Tibial nerve (tissue), 4 donors: ENCODE results near the gene ZBTB8B. TPM values are rescaled to one million over a fixed set of nuclear protein-coding genes. Genes with fewer than 3 reads are reported as not detected.
"Not testable (repeated sequence)": the region's sequence is repeated elsewhere in the genome, so short reads cannot be mapped to it uniquely, and the experiment has no call there.

ENCODE experiments used
- DNase-seq, 2 donors: peaks; one replicate each; pipeline ENCODE4 v3.0.0-alpha.2; 2019; ENCODE audit warnings: low spot score in 2 of 2
- H3K27ac ChIP-seq, 4 donors: fragments of 200-600 bp; sonication (generic) in 3 of 4; one replicate each; pipeline ENCODE4 v1.5.1; 2017 to 2019; ENCODE audit warnings: mild to moderate bottlenecking in 1 of 4
- H3K27me3 ChIP-seq, 2 donors: fragments of 200-600 bp; sonication (generic) in 1 of 2; one replicate each; pipeline versions ENCODE4 v1.5.1 to v1.6.0; 2017 to 2019
- H3K36me3 ChIP-seq, 3 donors: fragments of 200-600 bp; sonication (generic); one replicate each; pipeline ENCODE4 v1.5.1; 2018 to 2019
- H3K4me1 ChIP-seq, 4 donors: fragments of 200-600 bp; sonication (generic) in 3 of 4; one replicate each; pipeline ENCODE4 v1.5.1; 2017 to 2019
- H3K4me3 ChIP-seq, 4 donors: fragments of 200-600 bp; sonication (generic) in 3 of 4; one replicate each; pipeline ENCODE4 v1.5.1; 2017 to 2019; ENCODE audit warnings: mild to moderate bottlenecking in 1 of 4, moderate library complexity in 1 of 4
- H3K9me3 ChIP-seq, 4 donors: fragments of 200-600 bp; sonication (generic) in 3 of 4; one replicate each; pipeline ENCODE4 v1.5.1; 2017 to 2019
- EP300 ChIP-seq, 2 donors: sonication (generic); formaldehyde crosslinking; IDR thresholded peaks; one replicate each; pipeline ENCODE4 v1.6.1; 2017; ENCODE audit warnings: antibody characterized with exemption in 2 of 2, mild to moderate bottlenecking in 1 of 2
- POLR2A ChIP-seq, 2 donors: fragments of 450-650 bp; IDR thresholded peaks; one replicate each; pipeline ENCODE4 v1.6.1; 2017; ENCODE audit warnings: antibody characterized with exemption in 2 of 2, mild to moderate bottlenecking in 2 of 2, moderate library complexity in 2 of 2
- WGBS, 2 donors: methylation state at CpG; one replicate each; pipeline ENCODE4 v1.1.5; 2018; 5-methylcytosine and 5-hydroxymethylcytosine counted together
- total RNA-seq, 4 donors: library from RNA; depleted of rRNA; stranded (reverse); fragments of >200 nt; gene quantifications; one replicate each; pipeline ENCODE4 v1.1.0, GENCODE V29; 2016
- TF ChIP-seq, protein P1 (sequence below), 5 experiments: fragments of 200-600 bp in 3 of 5; fragments of 450-650 bp in 2 of 5; sonication (generic) in 3 of 5; IDR thresholded peaks; one replicate each; pipeline ENCODE4 v1.5.1; 2016 to 2019; ENCODE audit warnings: antibody characterized with exemption in 5 of 5, mild to moderate bottlenecking in 3 of 5, moderate library complexity in 2 of 5

ZBTB8B gene
- total RNA-seq, 4 donors from 2014 or later: 0.21 TPM; not detected in 3

DNA sequence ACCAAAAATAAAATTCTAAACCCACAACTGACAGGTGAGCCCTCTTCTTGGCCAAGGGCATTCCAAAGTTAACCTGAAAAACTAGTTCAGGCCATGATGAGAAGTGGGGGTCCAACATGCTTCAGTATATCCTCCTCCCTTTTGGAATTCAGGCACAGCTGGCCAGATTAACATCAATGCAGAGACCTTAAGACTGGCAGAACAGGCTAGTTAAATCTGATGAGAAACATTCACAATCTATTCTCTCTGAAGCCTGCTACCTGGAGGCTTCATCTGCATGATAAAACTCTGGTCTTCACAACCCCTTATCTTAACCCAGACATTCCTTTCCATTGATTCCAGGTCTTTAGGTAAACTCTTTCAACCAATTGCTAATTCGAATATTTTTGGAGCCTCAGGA lies 26.7 kb upstream of the ZBTB8B start:
- Histone ChIP-seq H3K9me3 (peaks cover 0 to 7% (median 0%) of the 10 kb centered on the region in 4 donors), H3K27ac (no peak overlapping the region)

DNA sequence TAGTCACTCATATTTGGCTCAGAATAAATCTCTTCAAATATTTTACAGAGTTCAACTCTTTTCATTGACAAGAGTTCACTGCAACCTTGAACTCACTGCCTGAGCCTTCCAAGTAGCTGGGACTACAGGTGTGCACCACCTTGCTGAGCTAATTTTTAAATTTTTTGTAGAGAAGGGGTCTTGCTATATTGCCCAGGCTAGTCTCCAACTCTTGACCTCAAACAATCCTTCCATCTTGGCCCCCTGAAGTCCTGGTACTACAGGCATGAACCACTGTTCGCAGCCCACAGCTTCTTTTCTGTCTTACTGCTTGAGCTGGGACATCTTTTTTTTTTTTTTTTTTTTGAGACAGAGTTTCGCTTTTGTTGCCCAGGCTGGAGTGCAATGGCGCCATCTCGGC lies 26.1 kb upstream of the ZBTB8B start:
- WGBS, 2 donors: 91 to 95% methylated on average over 4 of the region's 4 CpGs
- H3K36me3 ChIP-seq, H3K4me1 ChIP-seq, DNase-seq, H3K9me3 ChIP-seq, H3K27ac ChIP-seq, H3K4me3 ChIP-seq: not testable (repeated sequence)
- H3K27me3 ChIP-seq: peaks cover 0 to 21% of the 10 kb centered on the region in 2 donors

More for the DNA sequence above, 26.7 kb upstream of the ZBTB8B start:
- Histone ChIP-seq H3K4me3 (no peak overlapping the region), H3K4me1 (no peaks in the 10 kb centered on the region), H3K27me3 (peaks cover 0 to 25% of the 10 kb centered on the region in 2 donors), H3K36me3 (no peaks in the 10 kb centered on the region)
- TF ChIP-seq EP300 (IDR thresholded peaks at IDR 0.05): no peak
- TF ChIP-seq POLR2A (IDR thresholded peaks at IDR 0.05): no peak
- TF ChIP-seq, protein P1, sequence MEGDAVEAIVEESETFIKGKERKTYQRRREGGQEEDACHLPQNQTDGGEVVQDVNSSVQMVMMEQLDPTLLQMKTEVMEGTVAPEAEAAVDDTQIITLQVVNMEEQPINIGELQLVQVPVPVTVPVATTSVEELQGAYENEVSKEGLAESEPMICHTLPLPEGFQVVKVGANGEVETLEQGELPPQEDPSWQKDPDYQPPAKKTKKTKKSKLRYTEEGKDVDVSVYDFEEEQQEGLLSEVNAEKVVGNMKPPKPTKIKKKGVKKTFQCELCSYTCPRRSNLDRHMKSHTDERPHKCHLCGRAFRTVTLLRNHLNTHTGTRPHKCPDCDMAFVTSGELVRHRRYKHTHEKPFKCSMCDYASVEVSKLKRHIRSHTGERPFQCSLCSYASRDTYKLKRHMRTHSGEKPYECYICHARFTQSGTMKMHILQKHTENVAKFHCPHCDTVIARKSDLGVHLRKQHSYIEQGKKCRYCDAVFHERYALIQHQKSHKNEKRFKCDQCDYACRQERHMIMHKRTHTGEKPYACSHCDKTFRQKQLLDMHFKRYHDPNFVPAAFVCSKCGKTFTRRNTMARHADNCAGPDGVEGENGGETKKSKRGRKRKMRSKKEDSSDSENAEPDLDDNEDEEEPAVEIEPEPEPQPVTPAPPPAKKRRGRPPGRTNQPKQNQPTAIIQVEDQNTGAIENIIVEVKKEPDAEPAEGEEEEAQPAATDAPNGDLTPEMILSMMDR (IDR thresholded peaks at IDR 0.05): no peak
- DNase-seq: no peak
- WGBS, 2 donors: 53 to 56% methylated on average over 1 of the region's 1 CpG

DNA sequence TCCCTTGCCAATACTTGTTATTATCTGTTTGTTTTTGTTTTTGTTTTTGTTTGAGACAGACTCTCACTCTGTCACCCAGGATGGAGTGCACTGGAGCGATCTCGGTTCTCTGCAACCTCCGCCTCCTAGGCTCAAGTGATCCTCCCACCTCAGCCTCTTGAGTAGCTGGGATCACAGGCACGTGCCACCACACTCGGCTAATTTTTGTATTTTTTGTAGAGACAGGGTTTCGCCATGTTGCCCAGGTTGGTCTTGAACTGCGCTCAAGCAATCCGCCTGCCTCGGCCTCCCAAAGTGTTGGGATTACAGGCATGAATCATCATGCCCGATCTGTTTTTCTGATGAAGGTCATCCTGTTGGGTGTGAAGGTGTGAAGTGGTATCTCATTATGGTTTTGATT lies 23.4 kb upstream of the ZBTB8B start:
- H3K4me3 ChIP-seq, H3K27ac ChIP-seq, H3K4me1 ChIP-seq, H3K36me3 ChIP-seq, H3K9me3 ChIP-seq, DNase-seq: not testable (repeated sequence)
- H3K27me3 ChIP-seq: peaks cover 0 to 27% of the 10 kb centered on the region in 2 donors
- 94% methylated on average over 10 of the region's 10 CpGs for WGBS, 2 donors

DNA sequence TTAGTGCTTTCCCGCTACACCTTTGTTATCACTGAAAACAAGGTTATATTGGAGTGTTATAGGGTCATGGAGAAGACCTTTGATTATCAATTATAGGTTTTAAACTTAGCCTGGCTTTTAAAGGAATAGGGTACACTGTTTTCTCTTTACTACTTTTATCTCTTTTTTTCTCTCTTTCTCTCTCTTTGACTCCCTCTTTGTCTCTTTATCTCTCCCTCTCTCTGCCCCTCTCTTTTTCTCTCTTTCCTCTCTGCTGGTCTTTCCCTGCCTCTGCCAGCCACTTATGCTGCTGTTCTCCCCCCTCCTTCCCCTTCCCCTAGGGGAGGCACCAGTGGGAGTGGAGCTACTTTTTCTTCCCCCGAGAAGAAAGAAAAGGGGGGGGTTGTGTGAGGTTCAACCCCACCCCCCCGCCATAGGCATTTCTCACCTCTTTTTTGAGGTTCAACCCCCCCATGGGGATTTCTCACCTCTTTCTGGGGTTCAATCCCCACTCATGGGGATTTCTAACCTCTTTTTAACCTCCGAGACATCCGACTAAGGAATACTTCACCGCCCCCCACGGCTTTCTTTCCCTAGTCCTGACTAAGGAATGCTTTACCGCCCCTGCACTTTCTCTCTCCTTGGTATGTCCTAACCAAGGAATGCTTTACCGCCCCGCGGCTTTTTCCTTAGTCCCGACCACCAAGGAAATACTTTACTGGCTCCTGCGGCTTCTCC lies 17.2 kb upstream of the ZBTB8B start:
- H3K4me1 ChIP-seq: peaks cover 0 to 6% (median 0%) of the 10 kb centered on the region in 4 donors
- no peak for DNase-seq
- H3K4me3 ChIP-seq: peak overlapping the region in 2 of 4 donors; percentile 3 to 35
- H3K27ac ChIP-seq: no peak overlapping the region
- peaks cover 0 to 8% of the 10 kb centered on the region in 2 donors for H3K27me3 ChIP-seq
- H3K9me3 ChIP-seq: peaks cover 0 to 19% (median 1%) of the 10 kb centered on the region in 4 donors
- TF ChIP-seq EP300 (IDR thresholded peaks at IDR 0.05) (no peak), POLR2A (IDR thresholded peaks at IDR 0.05) (no peak)
- TF ChIP-seq, protein P1 (IDR thresholded peaks at IDR 0.05): no peak
- WGBS, 2 donors: 19 to 26% methylated on average over 13 of the region's 13 CpGs
- no peaks in the 10 kb centered on the region for H3K36me3 ChIP-seq

DNA sequence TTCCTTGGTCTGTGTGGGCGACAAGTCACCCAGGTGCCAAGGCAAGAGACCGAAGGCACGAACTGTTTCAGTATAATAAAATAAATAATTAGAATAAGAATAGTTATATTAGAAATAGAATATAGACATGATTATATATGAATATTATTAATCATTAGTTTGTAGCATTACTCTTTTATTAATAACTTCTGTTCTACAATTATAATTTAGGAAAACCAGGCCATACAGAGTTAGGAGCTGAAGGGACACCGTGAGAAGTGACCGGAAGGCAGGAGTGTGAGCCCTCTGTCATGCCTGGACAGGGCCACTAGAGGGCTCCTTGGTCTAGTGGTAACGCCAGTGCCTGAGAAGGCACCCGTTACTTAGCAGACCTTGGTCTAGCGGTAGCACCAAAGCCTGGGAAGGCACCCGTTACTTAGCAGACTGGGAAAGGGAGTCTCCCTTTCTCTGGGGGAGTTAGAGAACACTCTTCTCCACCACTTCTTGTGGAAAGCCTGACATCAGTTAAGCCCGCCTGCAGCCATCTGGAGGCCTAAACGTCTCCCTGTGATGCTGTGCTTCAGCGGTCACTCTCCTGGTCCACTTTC lies 16.6 kb upstream of the ZBTB8B start:
- TF ChIP-seq, protein P1 (IDR thresholded peaks at IDR 0.05): peak; percentile 63 to 90 (median 81)
- not testable (repeated sequence) for H3K36me3 ChIP-seq, H3K4me1 ChIP-seq, H3K27me3 ChIP-seq, H3K27ac ChIP-seq
- peak; percentile 65 to 83 for DNase-seq
- WGBS, 2 donors: 32 to 38% methylated on average over 12 of the region's 12 CpGs
- peak overlapping the region in 2 of 4 donors; percentile 3 to 35 for H3K4me3 ChIP-seq
- H3K9me3 ChIP-seq: peaks cover 0 to 19% (median 1%) of the 10 kb centered on the region in 4 donors

DNA sequence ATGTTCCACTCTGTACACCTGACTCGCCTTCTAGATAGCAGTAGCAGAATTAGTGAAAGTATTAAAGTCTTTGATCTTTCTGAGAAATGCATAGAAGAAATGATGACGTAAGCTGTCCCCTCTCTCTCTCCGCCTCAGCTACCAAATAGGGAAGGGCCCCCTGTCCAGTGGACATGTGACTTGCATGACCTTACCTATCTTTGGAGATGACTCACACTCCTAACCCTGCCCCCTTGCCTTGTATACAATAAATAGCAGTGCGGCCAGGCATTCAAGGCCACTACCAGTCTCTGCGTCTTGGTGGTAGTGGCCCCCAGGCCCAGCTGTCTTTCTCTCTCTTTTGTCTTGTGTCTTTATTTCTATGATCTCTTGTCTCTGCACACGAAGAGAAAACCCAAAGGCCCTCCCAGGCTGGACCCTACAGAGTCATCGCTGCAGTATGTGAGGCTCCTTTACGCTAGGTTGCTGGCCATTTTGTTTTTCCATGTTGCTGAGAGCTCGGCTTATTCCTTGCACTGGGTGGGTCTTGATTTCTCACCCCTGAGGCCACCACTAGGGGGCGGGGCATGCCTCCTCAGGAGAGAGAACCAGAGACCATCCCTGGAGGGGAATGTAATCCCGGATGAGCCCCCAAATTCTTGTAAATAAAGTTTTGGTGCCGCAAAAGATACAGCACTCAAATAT lies 16.0 kb upstream of the ZBTB8B start:
- TF ChIP-seq EP300 (IDR thresholded peaks at IDR 0.05) (no peak), POLR2A (IDR thresholded peaks at IDR 0.05) (no peak)
- TF ChIP-seq, protein P1 (IDR thresholded peaks at IDR 0.05): no peak
- Histone ChIP-seq H3K27me3 (peaks cover 0 to 5% of the 10 kb centered on the region in 2 donors), H3K36me3 (no peaks in the 10 kb centered on the region), H3K9me3 (peaks cover 0 to 19% (median 1%) of the 10 kb centered on the region in 4 donors), H3K4me1 (peaks cover 0 to 6% (median 0%) of the 10 kb centered on the region in 4 donors), H3K27ac (no peak overlapping the region), H3K4me3 (no peak overlapping the region)
- DNase-seq: no peak
- WGBS, 2 donors: 86% methylated on average over 12 of the region's 12 CpGs

DNA sequence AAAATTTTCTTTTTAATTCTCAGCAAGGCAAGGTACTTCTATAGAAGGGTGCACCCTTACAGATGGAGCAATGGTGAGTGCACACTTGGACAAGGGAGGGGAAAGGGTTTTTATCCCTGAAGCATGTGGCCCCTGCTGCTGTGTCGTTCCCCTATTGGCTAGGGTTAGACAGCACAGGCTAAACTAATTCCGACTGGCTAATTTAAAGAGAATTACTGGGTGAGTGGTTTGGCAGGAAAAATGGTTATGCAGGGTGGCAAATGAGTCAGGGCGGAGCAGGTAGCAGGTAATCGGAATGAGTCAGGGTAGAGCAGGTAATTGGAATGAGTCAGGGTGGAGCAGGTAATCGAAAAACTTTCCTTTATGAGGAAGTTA lies 15.4 kb upstream of the ZBTB8B start:
- not testable (repeated sequence) for H3K4me3 ChIP-seq, H3K27me3 ChIP-seq, H3K4me1 ChIP-seq, H3K36me3 ChIP-seq, DNase-seq, H3K27ac ChIP-seq
- H3K9me3 ChIP-seq: peaks cover 0 to 19% (median 1%) of the 10 kb centered on the region in 4 donors
- WGBS, 2 donors: 95 to 96% methylated on average over 5 of the region's 5 CpGs
